HG02852 (cell line): ENCODE data around the gene ZBTB12.
"Not testable (repeated sequence)": the region's sequence is repeated elsewhere in the genome, so short reads cannot be mapped to it uniquely, and the experiment has no call there.

Source experiments
- ATAC-seq: cut with Tn5 transposase; IDR thresholded peaks from one replicate; pipeline ENCODE4 v1.9.1; 2021; ENCODE audit warnings: mild to moderate bottlenecking, moderate library complexity; ENCODE audit not compliant: unreplicated experiment

Gene ZBTB12

GRCh38 chr6:31851980-31852718 lies 49.7 kb downstream of the ZBTB12 start:
- not testable (repeated sequence) for ATAC-seq

- ATAC-seq: no peak
Observed at GRCh38 chr6:31851485-31851832, 50.4 kb downstream of the ZBTB12 start.

GRCh38 chr6:31850765-31851484 lies 51.0 kb downstream of the ZBTB12 start:
- ATAC-seq: no peak
